PFSK-1 (cell line): ENCODE results near the gene EXOSC2.

Experiments used
- SIN3A ChIP-seq: IDR thresholded peaks from 2 replicates; pipeline ENCODE4 v1.6.1; 2012; ENCODE audit warnings: mild to moderate bottlenecking, low read length, moderate library complexity, borderline replicate concordance; ENCODE audit not compliant: insufficient read depth
- TAF1 ChIP-seq: IDR thresholded peaks from 2 replicates; pipeline ENCODE4 v1.6.1; 2012; ENCODE audit warnings: low read length, control low read depth, borderline replicate concordance; ENCODE audit not compliant: insufficient read depth
- TF ChIP-seq, protein P1 (sequence below), 2 experiments: IDR thresholded peaks; 2 replicates each; pipeline versions ENCODE4 v1.6.1 to v1.8.0; 2011 to 2012; ENCODE audit warnings: low read depth in 2 of 2, low read length in 2 of 2, control low read depth in 1 of 2, inconsistent platforms in 1 of 2, mild to moderate bottlenecking in 1 of 2, moderate library complexity in 1 of 2; ENCODE audit not compliant: insufficient read depth in 1 of 2

GRCh38 chr9:130689937-130690700, 3.5 kb upstream of the EXOSC2 start:
- TF ChIP-seq, protein P1, sequence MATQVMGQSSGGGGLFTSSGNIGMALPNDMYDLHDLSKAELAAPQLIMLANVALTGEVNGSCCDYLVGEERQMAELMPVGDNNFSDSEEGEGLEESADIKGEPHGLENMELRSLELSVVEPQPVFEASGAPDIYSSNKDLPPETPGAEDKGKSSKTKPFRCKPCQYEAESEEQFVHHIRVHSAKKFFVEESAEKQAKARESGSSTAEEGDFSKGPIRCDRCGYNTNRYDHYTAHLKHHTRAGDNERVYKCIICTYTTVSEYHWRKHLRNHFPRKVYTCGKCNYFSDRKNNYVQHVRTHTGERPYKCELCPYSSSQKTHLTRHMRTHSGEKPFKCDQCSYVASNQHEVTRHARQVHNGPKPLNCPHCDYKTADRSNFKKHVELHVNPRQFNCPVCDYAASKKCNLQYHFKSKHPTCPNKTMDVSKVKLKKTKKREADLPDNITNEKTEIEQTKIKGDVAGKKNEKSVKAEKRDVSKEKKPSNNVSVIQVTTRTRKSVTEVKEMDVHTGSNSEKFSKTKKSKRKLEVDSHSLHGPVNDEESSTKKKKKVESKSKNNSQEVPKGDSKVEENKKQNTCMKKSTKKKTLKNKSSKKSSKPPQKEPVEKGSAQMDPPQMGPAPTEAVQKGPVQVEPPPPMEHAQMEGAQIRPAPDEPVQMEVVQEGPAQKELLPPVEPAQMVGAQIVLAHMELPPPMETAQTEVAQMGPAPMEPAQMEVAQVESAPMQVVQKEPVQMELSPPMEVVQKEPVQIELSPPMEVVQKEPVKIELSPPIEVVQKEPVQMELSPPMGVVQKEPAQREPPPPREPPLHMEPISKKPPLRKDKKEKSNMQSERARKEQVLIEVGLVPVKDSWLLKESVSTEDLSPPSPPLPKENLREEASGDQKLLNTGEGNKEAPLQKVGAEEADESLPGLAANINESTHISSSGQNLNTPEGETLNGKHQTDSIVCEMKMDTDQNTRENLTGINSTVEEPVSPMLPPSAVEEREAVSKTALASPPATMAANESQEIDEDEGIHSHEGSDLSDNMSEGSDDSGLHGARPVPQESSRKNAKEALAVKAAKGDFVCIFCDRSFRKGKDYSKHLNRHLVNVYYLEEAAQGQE (IDR thresholded peaks at IDR 0.05; ENCODE audit: insufficient read depth in 1 of 2, low read depth in 2 of 2, low read length in 2 of 2), result no peak
- TF ChIP-seq TAF1 (no peak), SIN3A (no peak; the same call in 1 of the 2 replicates)
